Measurements from ENCODE around the gene PRPF40B.

PRPF40B gene

GRCh38 chr12:49684310-49684854, 61.0 kb downstream of the PRPF40B start:
- DNase-seq (ENCODE audit: low read depth in 2 of 2): no peak
- H3K4me3 ChIP-seq (replicated peaks in 1 of 2; ENCODE audit: low read depth in 2 of 2, low read length in 2 of 2): no peak overlapping the region
- TF ChIP-seq, protein P1, sequence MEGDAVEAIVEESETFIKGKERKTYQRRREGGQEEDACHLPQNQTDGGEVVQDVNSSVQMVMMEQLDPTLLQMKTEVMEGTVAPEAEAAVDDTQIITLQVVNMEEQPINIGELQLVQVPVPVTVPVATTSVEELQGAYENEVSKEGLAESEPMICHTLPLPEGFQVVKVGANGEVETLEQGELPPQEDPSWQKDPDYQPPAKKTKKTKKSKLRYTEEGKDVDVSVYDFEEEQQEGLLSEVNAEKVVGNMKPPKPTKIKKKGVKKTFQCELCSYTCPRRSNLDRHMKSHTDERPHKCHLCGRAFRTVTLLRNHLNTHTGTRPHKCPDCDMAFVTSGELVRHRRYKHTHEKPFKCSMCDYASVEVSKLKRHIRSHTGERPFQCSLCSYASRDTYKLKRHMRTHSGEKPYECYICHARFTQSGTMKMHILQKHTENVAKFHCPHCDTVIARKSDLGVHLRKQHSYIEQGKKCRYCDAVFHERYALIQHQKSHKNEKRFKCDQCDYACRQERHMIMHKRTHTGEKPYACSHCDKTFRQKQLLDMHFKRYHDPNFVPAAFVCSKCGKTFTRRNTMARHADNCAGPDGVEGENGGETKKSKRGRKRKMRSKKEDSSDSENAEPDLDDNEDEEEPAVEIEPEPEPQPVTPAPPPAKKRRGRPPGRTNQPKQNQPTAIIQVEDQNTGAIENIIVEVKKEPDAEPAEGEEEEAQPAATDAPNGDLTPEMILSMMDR (IDR thresholded peaks at IDR 0.05; ENCODE audit: low read depth, low read length): no peak

GRCh38 chr12:49687941-49688340, 64.6 kb downstream of the PRPF40B start:
- TF ChIP-seq, protein P1 (IDR thresholded peaks at IDR 0.05; ENCODE audit: low read depth, low read length): no peak
- no peak overlapping the region for H3K4me3 ChIP-seq (replicated peaks in 1 of 2; ENCODE audit: low read depth in 2 of 2, low read length in 2 of 2)
- no peak for DNase-seq (ENCODE audit: low read depth in 2 of 2)

DNA sequence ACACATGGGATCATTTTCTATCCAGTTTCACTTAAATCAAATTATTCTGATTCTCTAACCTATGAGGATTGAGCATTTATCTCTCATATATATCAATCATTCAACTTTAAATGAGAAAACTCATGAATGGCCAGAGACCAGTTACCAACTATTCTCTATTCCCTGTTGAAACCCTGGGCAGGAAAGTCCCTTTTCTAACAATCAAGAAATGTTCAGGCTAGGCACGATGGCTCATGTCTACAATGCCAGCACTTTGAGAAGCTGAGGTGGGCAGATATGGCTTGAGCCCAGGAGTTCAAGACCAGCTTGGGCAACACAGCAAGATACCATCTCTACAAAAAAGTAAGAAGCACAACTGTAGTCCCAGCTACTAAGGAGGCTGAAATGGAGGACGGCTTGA, 65.9 kb downstream of the PRPF40B start:
- no peak for DNase-seq (ENCODE audit: low read depth in 2 of 2)
- H3K4me3 ChIP-seq (replicated peaks in 1 of 2; ENCODE audit: low read depth in 2 of 2, low read length in 2 of 2): no peak overlapping the region
- TF ChIP-seq, protein P1 (IDR thresholded peaks at IDR 0.05; ENCODE audit: low read depth, low read length): no peak

- no peak overlapping the region for H3K4me3 ChIP-seq (replicated peaks in 1 of 2; ENCODE audit: low read depth in 2 of 2, low read length in 2 of 2)
- TF ChIP-seq, protein P1 (IDR thresholded peaks at IDR 0.05; ENCODE audit: low read depth, low read length): no peak
- no peak for DNase-seq (ENCODE audit: low read depth in 2 of 2)
These were observed 66.4 kb downstream of the PRPF40B start for GRCh38 chr12:49689785-49690184.

DNA sequence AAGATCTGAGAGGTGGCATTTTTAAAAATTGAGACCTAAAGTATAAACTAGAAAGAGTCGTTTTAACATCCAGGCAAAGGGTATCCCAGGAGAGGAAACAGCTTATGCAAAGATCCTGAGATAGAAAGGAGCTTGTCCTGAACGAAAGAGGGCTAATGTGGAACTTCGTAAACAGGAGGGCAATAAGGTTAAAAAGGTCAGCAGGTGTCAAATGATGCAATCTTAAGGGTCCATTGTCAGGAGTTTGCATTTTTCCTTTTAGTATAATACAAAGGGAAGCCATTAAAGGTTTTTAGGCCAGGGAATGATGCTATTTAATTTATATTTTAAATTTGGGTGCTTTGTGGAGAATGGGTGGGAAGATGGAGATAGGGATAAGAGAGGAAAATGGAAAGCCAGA, 69.5 kb downstream of the PRPF40B start:
- no peak for DNase-seq (ENCODE audit: low read depth in 2 of 2)
- no peak overlapping the region for H3K4me3 ChIP-seq (replicated peaks in 1 of 2; ENCODE audit: low read depth in 2 of 2, low read length in 2 of 2)
- TF ChIP-seq, protein P1 (IDR thresholded peaks at IDR 0.05; ENCODE audit: low read depth, low read length): no peak

DNA sequence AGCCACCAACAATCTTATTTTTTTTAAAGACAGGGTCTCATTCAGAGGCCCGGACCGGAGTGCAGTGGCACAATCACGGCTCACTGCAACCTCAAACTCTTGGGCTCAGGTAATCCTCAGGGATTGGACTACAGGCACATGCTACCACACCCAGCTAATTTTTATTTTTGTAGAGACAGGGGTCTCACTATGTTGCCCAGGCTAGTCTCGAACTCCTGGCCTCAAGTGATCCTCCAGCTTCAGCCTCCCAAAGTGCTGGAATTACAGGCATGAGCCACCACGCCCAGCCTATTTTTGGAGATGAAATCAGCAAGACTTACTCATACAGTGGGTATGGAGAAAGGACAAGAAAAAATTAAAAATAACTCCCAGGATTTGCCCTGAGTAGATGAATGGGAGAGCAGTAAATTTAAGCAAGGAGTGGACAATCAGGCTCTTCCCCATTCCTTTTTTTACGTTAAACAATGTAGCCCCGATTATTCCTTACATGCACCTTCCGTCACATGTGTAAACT, 70.6 kb downstream of the PRPF40B start:
- TF ChIP-seq, protein P1 (IDR thresholded peaks at IDR 0.05; ENCODE audit: low read depth, low read length): no peak
- DNase-seq (ENCODE audit: low read depth in 2 of 2): peak in 1 of 2 donors; percentile 68
- H3K4me3 ChIP-seq (replicated peaks in 1 of 2; ENCODE audit: low read depth in 2 of 2, low read length in 2 of 2): no peak overlapping the region

All from cardiac fibroblast (primary cell).